Kidney glomerular epithelial cell (primary cell): ENCODE data around the gene PLK3.
"Not testable (repeated sequence)": the region's sequence is repeated elsewhere in the genome, so short reads cannot be mapped to it uniquely, and the experiment has no call there.

Experiments
- DNase-seq: peaks from one replicate; lab custom pipeline; 2025; lab: John Stamatoyannopoulos, UW

PLK3 gene

GRCh38 chr1:44808938-44809917 lies 9.1 kb downstream of the PLK3 start:
- DNase-seq = peak; percentile 29

- peak; percentile 19 for DNase-seq
Measured at GRCh38 chr1:44810101-44810761, 10.1 kb downstream of the PLK3 start.

GRCh38 chr1:44810762-44811105 lies 10.6 kb downstream of the PLK3 start:
- not testable (repeated sequence) for DNase-seq

GRCh38 chr1:44811234-44811633 lies 11.1 kb downstream of the PLK3 start:
- no peak for DNase-seq

- DNase-seq = no peak
Measured at GRCh38 chr1:44812822-44813543, 12.8 kb downstream of the PLK3 start.

- not testable (repeated sequence) for DNase-seq
Measured at GRCh38 chr1:44815926-44816325, 15.7 kb downstream of the PLK3 start.

GRCh38 chr1:44817307-44817706 lies 17.1 kb downstream of the PLK3 start:
- DNase-seq = no peak

- no peak for DNase-seq
Measured at GRCh38 chr1:44817771-44818495, 17.8 kb downstream of the PLK3 start.

- DNase-seq = peak; percentile 65
Measured at GRCh38 chr1:44819196-44819607, 19.0 kb downstream of the PLK3 start.

GRCh38 chr1:44819608-44820327 lies 19.6 kb downstream of the PLK3 start:
- DNase-seq = peak; percentile 93

- peak; percentile 55 for DNase-seq
Measured at GRCh38 chr1:44820328-44821239, 20.4 kb downstream of the PLK3 start.

GRCh38 chr1:44821240-44821715 lies 21.1 kb downstream of the PLK3 start:
- no peak for DNase-seq

- no peak for DNase-seq
Measured at GRCh38 chr1:44822131-44822701, 22.0 kb downstream of the PLK3 start.

- no peak for DNase-seq
Measured at GRCh38 chr1:44822981-44823451, 22.8 kb downstream of the PLK3 start.

- DNase-seq = not testable (repeated sequence)
Measured at GRCh38 chr1:44824392-44824791, 24.2 kb downstream of the PLK3 start.

- DNase-seq = no peak
Measured at GRCh38 chr1:44826375-44827196, 26.4 kb downstream of the PLK3 start.

- DNase-seq = no peak
Measured at GRCh38 chr1:44827197-44828002, 27.2 kb downstream of the PLK3 start.
